ENCODE results near the gene RGL2. TPM values are rescaled to one million over a fixed set of nuclear protein-coding genes. Genes with fewer than 3 reads are reported as not detected.
"Not testable (repeated sequence)": the region's sequence is repeated elsewhere in the genome, so short reads cannot be mapped to it uniquely, and the experiment has no call there.

The RGL2 gene
- polyA plus RNA-seq, 1 experiment, result 21.9 TPM

- Histone ChIP-seq H3K27me3 (ENCODE audit: control insufficient read depth, insufficient read depth, low read length) (no peaks in the 10 kb centered on the region), H3K4me3 (ENCODE audit: low read depth, low read length) (peak overlapping the region; percentile 94), H3K9me3 (ENCODE audit: control insufficient read depth, insufficient read depth, low read length) (no peaks in the 10 kb centered on the region), H3K27ac (ENCODE audit: low read depth, low read length) (peak overlapping the region; percentile 94)
- ChIA-PET POLR2A (interaction anchor here (1.0 to 3.8 kb wide), 10 partner anchors 11 to 299 kb away, joined by 4 to 52 read pairs (median 10); partner anchors contain the start of genes PFDN6, WDR46 and ZBTB22), CTCF (interaction anchor here (1.3 kb wide), 1 partner anchor 11 kb away, joined by 3 read pairs; no protein-coding TSS in a partner anchor)
- TF ChIP-seq CTCF (IDR thresholded peaks at IDR 0.05; ENCODE audit: low read depth, low read length), result no peak
- DNase-seq (ENCODE audit: low read depth, low spot score), result no peak
Observed at GRCh38 chr6:33271117-33271467, 27.6 kb downstream of the RGL2 start.

GRCh38 chr6:33264015-33264414 lies 34.7 kb downstream of the RGL2 start:
- no peak for TF ChIP-seq CTCF (IDR thresholded peaks at IDR 0.05; ENCODE audit: low read depth, low read length)
- DNase-seq (ENCODE audit: low read depth, low spot score), result no peak
- ChIA-PET CTCF (no interaction called here), POLR2A (no interaction called here)
- Histone ChIP-seq H3K9me3 (ENCODE audit: control insufficient read depth, insufficient read depth, low read length) (no peaks in the 10 kb centered on the region), H3K27me3 (ENCODE audit: control insufficient read depth, insufficient read depth, low read length) (no peaks in the 10 kb centered on the region), H3K4me3 (ENCODE audit: low read depth, low read length) (no peak overlapping the region), H3K27ac (ENCODE audit: low read depth, low read length) (no peak overlapping the region)

GRCh38 chr6:33262490-33262889 lies 36.3 kb downstream of the RGL2 start:
- POLR2A ChIA-PET, result not testable (repeated sequence)

GRCh38 chr6:33259032-33259431 lies 39.7 kb downstream of the RGL2 start:
- Histone ChIP-seq H3K27ac (ENCODE audit: low read depth, low read length) (no peak overlapping the region), H3K9me3 (ENCODE audit: control insufficient read depth, insufficient read depth, low read length) (no peaks in the 10 kb centered on the region), H3K4me3 (ENCODE audit: low read depth, low read length) (no peak overlapping the region), H3K27me3 (ENCODE audit: control insufficient read depth, insufficient read depth, low read length) (no peaks in the 10 kb centered on the region)
- ChIA-PET POLR2A (interaction anchor here (1.9 kb wide), 1 partner anchor 13 kb away, joined by 5 read pairs; the partner anchor contains the start of genes RPS18 and VPS52), CTCF (no interaction called here)
- no peak for TF ChIP-seq CTCF (IDR thresholded peaks at IDR 0.05; ENCODE audit: low read depth, low read length)
- no peak for DNase-seq (ENCODE audit: low read depth, low spot score)

More at GRCh38 chr6:33262490-33262889, 36.3 kb downstream of the RGL2 start:
- H3K4me3 ChIP-seq (ENCODE audit: low read depth, low read length); H3K27me3 ChIP-seq (ENCODE audit: control insufficient read depth, insufficient read depth, low read length); H3K27ac ChIP-seq (ENCODE audit: low read depth, low read length); DNase-seq (ENCODE audit: low read depth, low spot score); H3K9me3 ChIP-seq (ENCODE audit: control insufficient read depth, insufficient read depth, low read length): not testable (repeated sequence)
- CTCF ChIA-PET, result interaction anchor here (0.9 to 2.4 kb wide), 2 partner anchors 14 to 248 kb away, joined by 3 to 10 read pairs; no protein-coding TSS in a partner anchor

GRCh38 chr6:33254591-33254990 lies 44.2 kb downstream of the RGL2 start:
- no peak overlapping the region for H3K27ac ChIP-seq (ENCODE audit: low read depth, low read length)
- POLR2A ChIA-PET, result interaction anchor here (0.6 to 1.6 kb wide), 3 partner anchors 17 to 1759 kb away, joined by 3 to 6 read pairs (median 3); partner anchors contain the start of genes RPS18 and VPS52

More at GRCh38 chr6:33254591-33254990, 44.2 kb downstream of the RGL2 start:
- Histone ChIP-seq H3K9me3 (ENCODE audit: control insufficient read depth, insufficient read depth, low read length) (no peaks in the 10 kb centered on the region), H3K4me3 (ENCODE audit: low read depth, low read length) (no peak overlapping the region), H3K27me3 (ENCODE audit: control insufficient read depth, insufficient read depth, low read length) (no peaks in the 10 kb centered on the region)
- no peak for TF ChIP-seq CTCF (IDR thresholded peaks at IDR 0.05; ENCODE audit: low read depth, low read length)
- CTCF ChIA-PET, result interaction anchor here (0.8 kb wide), 1 partner anchor 270 kb away, joined by 4 read pairs; no protein-coding TSS in a partner anchor
- no peak for DNase-seq (ENCODE audit: low read depth, low spot score)

Measured in AG04450 (cell line).